CD14-positive monocyte (primary cell): ENCODE results near the gene DHX9. TPM values are rescaled to one million over a fixed set of nuclear protein-coding genes. Genes with fewer than 3 reads are reported as not detected.

Source experiments
- DNase-seq, 3 donors: peaks; one replicate each; pipeline ENCODE4 v3.0.0-alpha.2; 2011 to 2022
- H2AFZ ChIP-seq: 2 replicates; pipeline ENCODE4 v1.6.0; 2012; ENCODE audit warnings: mild to moderate bottlenecking, low read depth, low read length, inconsistent platforms; ENCODE audit not compliant: insufficient read depth, poor library complexity, severe bottlenecking
- H3K27ac ChIP-seq, 2 donors: 1 replicate in 1 of 2; 2 replicates in 1 of 2; pipeline ENCODE4 v1.5.1; 2012 to 2013; ENCODE audit warnings: low read length in 2 of 2, control low read depth in 1 of 2, inconsistent platforms in 1 of 2, low read depth in 1 of 2, mild to moderate bottlenecking in 1 of 2
- H3K27me3 ChIP-seq, 2 donors: one replicate each; pipeline versions ENCODE4 v1.6.0 to v1.6.1; 2011 to 2013; ENCODE audit warnings: low read length in 2 of 2; ENCODE audit not compliant: control insufficient read depth in 2 of 2, insufficient read depth in 2 of 2
- H3K36me3 ChIP-seq, 2 donors: replicated peaks in 1 of 2; 1 replicate in 1 of 2; 2 replicates in 1 of 2; pipeline versions ENCODE4 v1.5.1 to v1.6.1; 2012 to 2013; ENCODE audit warnings: low read length in 2 of 2, control low read depth in 1 of 2, inconsistent platforms in 1 of 2, mild to moderate bottlenecking in 1 of 2; ENCODE audit not compliant: insufficient read depth in 2 of 2, control insufficient read depth in 1 of 2
- H3K4me1 ChIP-seq, 2 donors: 1 replicate in 1 of 2; 2 replicates in 1 of 2; pipeline versions ENCODE4 v1.5.1 to v1.6.1; 2012 to 2013; ENCODE audit warnings: low read length in 2 of 2, control low read depth in 1 of 2, inconsistent platforms in 1 of 2, mild to moderate bottlenecking in 1 of 2, moderate library complexity in 1 of 2; ENCODE audit not compliant: insufficient read depth in 2 of 2, control insufficient read depth in 1 of 2
- H3K4me2 ChIP-seq: replicated peaks from 2 replicates; pipeline ENCODE3; 2012; ENCODE audit warnings: low read length, moderate library complexity, mild to moderate bottlenecking; ENCODE audit not compliant: poor library complexity, severe bottlenecking; ENCODE audit errors: extremely low read depth
- H3K4me3 ChIP-seq, 3 experiments: fragments of 200-600 bp in 1 of 3; sonication (generic) in 1 of 3; replicated peaks in 1 of 3; 1 replicate in 2 of 3; 2 replicates in 1 of 3; pipeline ENCODE4 v1.5.1; 2011 to 2013; ENCODE audit warnings: low read length in 3 of 3, mild to moderate bottlenecking in 3 of 3, control low read depth in 2 of 3, low read depth in 2 of 3, inconsistent platforms in 1 of 3, moderate library complexity in 1 of 3
- H3K79me2 ChIP-seq: 2 replicates; pipeline ENCODE4 v1.6.0; 2012; ENCODE audit warnings: mild to moderate bottlenecking, control low read depth, inconsistent platforms, low read length, moderate library complexity; ENCODE audit not compliant: insufficient read depth
- H3K9ac ChIP-seq: 2 replicates; pipeline ENCODE4 v1.6.0; 2017; ENCODE audit warnings: low read length, mild to moderate bottlenecking; ENCODE audit not compliant: insufficient read depth, poor library complexity, severe bottlenecking
- H3K9me3 ChIP-seq, 2 donors: replicated peaks in 1 of 2; 1 replicate in 1 of 2; 2 replicates in 1 of 2; pipeline versions ENCODE4 v1.5.1 to v1.6.1; 2012 to 2013; ENCODE audit warnings: low read length in 2 of 2, control low read depth in 1 of 2; ENCODE audit not compliant: control insufficient read depth in 1 of 2, insufficient read depth in 1 of 2
- H4K20me1 ChIP-seq: 2 replicates; pipeline ENCODE4 v1.6.0; 2012; ENCODE audit warnings: mild to moderate bottlenecking, low read length, control low read depth, moderate library complexity; ENCODE audit not compliant: insufficient read depth
- H3K27ac Mint-ChIP-seq, 7 donors: one replicate each; pipeline ENCODE4 v1.8.0; 2020; ENCODE audit warnings: mild to moderate bottlenecking in 7 of 7, mixed read lengths in 7 of 7, moderate library complexity in 6 of 7, inconsistent platforms in 2 of 7
- H3K27me3 Mint-ChIP-seq, 3 donors: one replicate each; pipeline ENCODE4 v1.8.0; 2021 to 2022; ENCODE audit warnings: low read depth in 3 of 3, mild to moderate bottlenecking in 3 of 3, mixed read lengths in 3 of 3, moderate library complexity in 3 of 3, inconsistent platforms in 1 of 3
- H3K36me3 Mint-ChIP-seq, 2 donors: one replicate each; pipeline ENCODE4 v1.8.0; 2020; ENCODE audit warnings: mixed read lengths in 2 of 2, inconsistent platforms in 1 of 2, mild to moderate bottlenecking in 1 of 2
- H3K4me1 Mint-ChIP-seq: one replicate; pipeline ENCODE4 v1.8.0; 2020; ENCODE audit warnings: mild to moderate bottlenecking, mixed read lengths
- H3K4me3 Mint-ChIP-seq, 2 donors: one replicate each; pipeline ENCODE4 v1.8.0; 2020; ENCODE audit warnings: mild to moderate bottlenecking in 2 of 2, mixed read lengths in 2 of 2, moderate library complexity in 1 of 2
- H3K9me3 Mint-ChIP-seq, 7 donors: one replicate each; pipeline ENCODE4 v1.8.0; 2020 to 2022; ENCODE audit warnings: mixed read lengths in 7 of 7, mild to moderate bottlenecking in 6 of 7, moderate library complexity in 6 of 7, inconsistent platforms in 2 of 7
- CTCF ChIP-seq: fragments of 200-600 bp; IDR thresholded peaks from one replicate; pipeline ENCODE4 v1.8.0; 2022; ENCODE audit warnings: antibody characterized with exemption, mild to moderate bottlenecking
- WGBS: methylation state at CpG from one replicate; pipeline ENCODE4 v1.1.5; 2013; ENCODE audit warnings: missing lambda C conversion rate; ENCODE audit not compliant: insufficient coverage; 5-methylcytosine and 5-hydroxymethylcytosine counted together
- intact Hi-C, 2 donors: fragments of 100-400 bp; cut with micrococcal nuclease; formaldehyde crosslinking; loops; one replicate each; pipeline versions ENCODE4 v1.15.0 to v1.15.1; 2023
- polyA plus RNA-seq, 3 donors: library from polyadenylated mRNA; depleted of rRNA in 1 of 3; unstranded in 2 of 3; stranded (reverse) in 1 of 3; fragments of 300-500 nt in 2 of 3; fragments of >200 nt in 1 of 3; fragmentation: Illumina TruSeq in 2 of 3; gene quantifications; 1 replicate in 2 of 3; 2 replicates in 1 of 3; pipeline ENCODE4 v1.2.3, GENCODE V29; 2012 to 2021

DHX9 gene
- polyA plus RNA-seq, 3 donors = 57.9 to 71.5 (median 58.5) TPM

- WGBS = 99% methylated on average over 10 of the region's 11 CpGs
- Mint-ChIP-seq H3K36me3 (peaks cover 66 to 81% of the 10 kb centered on the region in 2 donors), H3K27me3 (no peaks in the 10 kb centered on the region), H3K4me3 (no peak overlapping the region), H3K27ac (peak overlapping the region in 1 of 7 donors; percentile 11), H3K9me3 (peaks cover 0 to 3% (median 0%) of the 10 kb centered on the region in 7 donors), H3K4me1 (peaks cover 7% of the 10 kb centered on the region)
- H3K4me2 ChIP-seq = no peak overlapping the region
- no peak overlapping the region for H2AFZ ChIP-seq
- H4K20me1 ChIP-seq = peaks cover 22% of the 10 kb centered on the region
- H3K27ac ChIP-seq = no peak overlapping the region
- no peak for DNase-seq
- H3K27me3 ChIP-seq = no peaks in the 10 kb centered on the region
- H3K36me3 ChIP-seq = peaks cover 70 to 82% of the 10 kb centered on the region in 2 donors
- no peaks in the 10 kb centered on the region for H3K4me1 ChIP-seq
- H3K9ac ChIP-seq = no peak overlapping the region
- H3K79me2 ChIP-seq = no peaks in the 10 kb centered on the region
- intact Hi-C loops = no loop called here
- no peak overlapping the region for H3K4me3 ChIP-seq
- TF ChIP-seq CTCF = no peak
- no peaks in the 10 kb centered on the region for H3K9me3 ChIP-seq
Measured at GRCh38 chr1:182886985-182887384, 47.8 kb downstream of the DHX9 start.

- H3K27ac ChIP-seq = no peak overlapping the region
- H3K4me3 ChIP-seq = no peak overlapping the region
- Mint-ChIP-seq H3K27me3 (no peaks in the 10 kb centered on the region), H3K4me1 (peaks cover 7% of the 10 kb centered on the region), H3K27ac (peak overlapping the region in 3 of 7 donors; percentile 2 to 43 (median 7)), H3K4me3 (no peak overlapping the region), H3K9me3 (peaks cover 0 to 2% (median 0%) of the 10 kb centered on the region in 7 donors), H3K36me3 (peaks cover 48 to 63% of the 10 kb centered on the region in 2 donors)
- H3K9me3 ChIP-seq = no peaks in the 10 kb centered on the region
- TF ChIP-seq CTCF = no peak
- no peaks in the 10 kb centered on the region for H3K79me2 ChIP-seq
- H3K36me3 ChIP-seq = peaks cover 52 to 63% of the 10 kb centered on the region in 2 donors
- H3K27me3 ChIP-seq = no peaks in the 10 kb centered on the region
- 88% methylated on average over 6 of the region's 7 CpGs for WGBS
- no peak overlapping the region for H3K4me2 ChIP-seq
- H3K4me1 ChIP-seq = no peaks in the 10 kb centered on the region
- H3K9ac ChIP-seq = no peak overlapping the region
- no peak for DNase-seq
- no peak overlapping the region for H2AFZ ChIP-seq
- H4K20me1 ChIP-seq = peaks cover 22% of the 10 kb centered on the region
- intact Hi-C loops = no loop called here
Measured at GRCh38 chr1:182888736-182889531, 49.8 kb downstream of the DHX9 start.
